HCT116 (cell line): ENCODE measurements around the gene RASSF3. TPM values are rescaled to one million over a fixed set of nuclear protein-coding genes. Genes with fewer than 3 reads are reported as not detected.

Source experiments
- ATAC-seq: fragments of 200-7000 bp; cut with Tn5 transposase; 2 replicates; pipeline ENCODE4 v1.9.1; 2020; ENCODE audit warnings: mild to moderate bottlenecking, moderate library complexity
- BruUV-seq: library from RNA; stranded (reverse); fragments of 400-500 nt; replicated peaks from 2 replicates; lab custom pipeline; 2021; lab: Mats Ljungman, UMichigan
- CTCF ChIA-PET: fragments of 300-600 bp; sonication (Branson Sonifier 250); formaldehyde crosslinking; loops from one replicate; lab custom pipeline; 2021; ENCODE audit warnings: antibody characterized with exemption; lab: Charles Lee
- POLR2A ChIA-PET: fragments of 300-600, 350-600 bp; sonication (Branson Sonifier 250); formaldehyde crosslinking; loops from one replicate; lab custom pipeline; 2021; ENCODE audit warnings: antibody characterized with exemption; lab: Charles Lee
- RAD21 ChIA-PET, 2 experiments: fragments of 300-600 bp; sonication (Branson Sonifier 250); formaldehyde crosslinking; loops; one replicate each; lab custom pipeline; 2023; ENCODE audit warnings: low total read pairs in 2 of 2; ENCODE audit not compliant: uncharacterized antibody in 2 of 2, unreplicated experiment in 2 of 2, low non-redundant PET in 1 of 2; lab: Charles Lee
- DNase-seq: peaks from one replicate; pipeline ENCODE4 v3.0.0-alpha.2; 2010; ENCODE audit warnings: low read depth, low spot score
- H2AFZ ChIP-seq: fragments of 200-600 bp; shearing (Covaris generic), sonication (generic); 2 replicates; pipeline ENCODE4 v1.6.1; 2017; ENCODE audit warnings: low read depth, mixed run types, mixed read lengths, antibody characterized with exemption, low read length; ENCODE audit not compliant: poor library complexity, severe bottlenecking
- H3K27ac ChIP-seq: 2 replicates; pipeline ENCODE4 v1.5.1; 2012; ENCODE audit warnings: low read depth, low read length
- H3K27me3 ChIP-seq: fragments of 200-600 bp; sonication (generic); 2 replicates; pipeline ENCODE4 v1.6.1; 2016; ENCODE audit warnings: mixed run types, low read length, mixed read lengths; ENCODE audit not compliant: insufficient read depth
- H3K36me3 ChIP-seq, 2 experiments: fragments of 200-500 bp in 1 of 2; fragments of 200-600 bp in 1 of 2; sonication (Bioruptor generic) in 1 of 2; sonication (generic) in 1 of 2; 2 replicates each; pipeline versions ENCODE4 v1.5.1 to v1.6.1; 2014 to 2016; ENCODE audit warnings: low read length in 2 of 2, inconsistent platforms in 1 of 2, mixed read lengths in 1 of 2, mixed run types in 1 of 2; ENCODE audit not compliant: insufficient read depth in 2 of 2, control insufficient read depth in 1 of 2
- H3K4me1 ChIP-seq, 2 experiments: fragments of 200-600 bp in 1 of 2; sonication (generic) in 1 of 2; 2 replicates each; pipeline versions ENCODE4 v1.5.1 to v1.6.1; 2012 to 2017; ENCODE audit warnings: low read length in 2 of 2, inconsistent platforms in 1 of 2, mild to moderate bottlenecking in 1 of 2, mixed read lengths in 1 of 2, mixed run types in 1 of 2, moderate library complexity in 1 of 2; ENCODE audit not compliant: insufficient read depth in 2 of 2, control insufficient read depth in 1 of 2
- H3K4me2 ChIP-seq: fragments of 200-600 bp; sonication (generic); 2 replicates; pipeline ENCODE4 v1.6.1; 2017; ENCODE audit warnings: mixed run types, low read length, mixed read lengths
- H3K4me3 ChIP-seq, 2 experiments: fragments of 200-600 bp in 1 of 2; sonication (generic) in 1 of 2; replicated peaks in 1 of 2; 2 replicates each; pipeline ENCODE4 v1.5.1; 2011 to 2016; ENCODE audit warnings: low read length in 2 of 2, control low read depth in 1 of 2, low read depth in 1 of 2, mild to moderate bottlenecking in 1 of 2, mixed read lengths in 1 of 2, mixed run types in 1 of 2
- H3K79me2 ChIP-seq: fragments of 200-600 bp; sonication (generic); 2 replicates; pipeline ENCODE4 v1.6.1; 2017; ENCODE audit warnings: mild to moderate bottlenecking, mixed run types, low read length, moderate library complexity, mixed read lengths; ENCODE audit not compliant: insufficient read depth
- H3K9ac ChIP-seq: fragments of 200-600 bp; sonication (generic); 2 replicates; pipeline ENCODE4 v1.6.1; 2016; ENCODE audit warnings: low read length, mixed read lengths
- H3K9me2 ChIP-seq: fragments of 200-600 bp; sonication (generic), shearing (Covaris generic); 2 replicates; pipeline ENCODE4 v1.6.1; 2017; ENCODE audit warnings: mixed run types, mild to moderate bottlenecking, moderate library complexity; ENCODE audit not compliant: insufficient read depth
- H3K9me3 ChIP-seq, 2 experiments: fragments of 200-500 bp in 1 of 2; fragments of 200-600 bp in 1 of 2; sonication (Bioruptor generic) in 1 of 2; sonication (generic) in 1 of 2; 2 replicates each; pipeline ENCODE4 v1.6.1; 2014 to 2017; ENCODE audit warnings: low read length in 2 of 2, mixed read lengths in 2 of 2, inconsistent platforms in 1 of 2, low read depth in 1 of 2, mild to moderate bottlenecking in 1 of 2, mixed run types in 1 of 2, moderate library complexity in 1 of 2; ENCODE audit not compliant: control insufficient read depth in 1 of 2, insufficient read depth in 1 of 2
- H4K20me1 ChIP-seq: fragments of 200-600 bp; sonication (generic), shearing (Covaris generic); 2 replicates; pipeline ENCODE4 v1.6.1; 2017; ENCODE audit warnings: mixed run types, mild to moderate bottlenecking, moderate library complexity; ENCODE audit not compliant: insufficient read depth
- ATF3 ChIP-seq: IDR thresholded peaks from 2 replicates; pipeline ENCODE4 v1.6.1; 2012
- CBX3 ChIP-seq: IDR thresholded peaks from 2 replicates; pipeline ENCODE4 v1.6.1; 2012; ENCODE audit warnings: low read depth
- CEBPB ChIP-seq: IDR thresholded peaks from 2 replicates; pipeline ENCODE4 v1.6.1; 2012; ENCODE audit warnings: low read depth
- CTCF ChIP-seq, 3 experiments: fragments of 200-600 bp in 1 of 3; sonication (generic) in 1 of 3; IDR thresholded peaks in 2 of 3; conservative IDR thresholded peaks in 1 of 3; 2 replicates each; pipeline ENCODE4 v1.5.1; 2012 to 2017; ENCODE audit warnings: low read depth in 2 of 3, low read length in 2 of 3, antibody characterized with exemption in 1 of 3, borderline replicate concordance in 1 of 3, control low read depth in 1 of 3, mild to moderate bottlenecking in 1 of 3, mixed read lengths in 1 of 3, mixed run types in 1 of 3, moderate library complexity in 1 of 3; ENCODE audit not compliant: insufficient read depth in 1 of 3
- ELF1 ChIP-seq: IDR thresholded peaks from 2 replicates; pipeline ENCODE4 v1.6.1; 2012; ENCODE audit warnings: low read depth, borderline replicate concordance
- EZH2 ChIP-seq: fragments of 200-600 bp; sonication (generic); IDR thresholded peaks from 2 replicates; pipeline ENCODE4 v1.6.1; 2017; ENCODE audit warnings: antibody characterized with exemption, mixed run types
- EZH2phosphoT487 ChIP-seq: fragments of 200-600 bp; IDR thresholded peaks from 2 replicates; pipeline ENCODE4 v1.6.1; 2018; ENCODE audit warnings: antibody characterized with exemption, borderline replicate concordance
- FOSL1 ChIP-seq: IDR thresholded peaks from 2 replicates; pipeline ENCODE4 v1.6.1; 2012; ENCODE audit warnings: low read depth
- JUND ChIP-seq: IDR thresholded peaks from 2 replicates; pipeline ENCODE4 v1.6.1; 2012
- MAX ChIP-seq: IDR thresholded peaks from 2 replicates; pipeline ENCODE4 v1.6.1; 2012
- POLR2A ChIP-seq: IDR thresholded peaks from 2 replicates; pipeline ENCODE4 v1.7.0; 2011; ENCODE audit warnings: borderline replicate concordance; ENCODE audit not compliant: insufficient read depth, insufficient read length; ENCODE audit errors: extremely low read depth
- POLR2AphosphoS5 ChIP-seq: IDR thresholded peaks from 2 replicates; pipeline ENCODE4 v1.6.1; 2011; ENCODE audit warnings: mild to moderate bottlenecking, low read depth, low read length, moderate library complexity
- REST ChIP-seq: IDR thresholded peaks from 2 replicates; pipeline ENCODE4 v1.6.1; 2012; ENCODE audit warnings: low read depth
- SIN3A ChIP-seq: IDR thresholded peaks from 2 replicates; pipeline ENCODE4 v1.6.1; 2012; ENCODE audit warnings: low read depth
- SP1 ChIP-seq: IDR thresholded peaks from 2 replicates; pipeline ENCODE4 v1.6.1; 2012; ENCODE audit warnings: low read depth
- TCF7L2 ChIP-seq: IDR thresholded peaks from 2 replicates; pipeline ENCODE4 v1.7.0; 2011; ENCODE audit warnings: borderline replicate concordance, inconsistent platforms; ENCODE audit not compliant: insufficient read depth, insufficient read length; ENCODE audit errors: extremely low read depth
- YY1 ChIP-seq: IDR thresholded peaks from 2 replicates; pipeline ENCODE4 v1.6.1; 2011; ENCODE audit warnings: low read length, low read depth, moderate library complexity, mild to moderate bottlenecking; ENCODE audit not compliant: insufficient replicate concordance; ENCODE audit errors: extremely low read depth
- ZBTB33 ChIP-seq: IDR thresholded peaks from 2 replicates; pipeline ENCODE4 v1.6.1; 2011; ENCODE audit warnings: mild to moderate bottlenecking, low read length, moderate library complexity; ENCODE audit not compliant: insufficient replicate concordance; ENCODE audit errors: extremely low read depth
- ZFX ChIP-seq: fragments of 450-650 bp; IDR thresholded peaks from 2 replicates; pipeline ENCODE4 v1.6.1; 2017
- ZNF274 ChIP-seq: fragments of 200-500 bp; sonication (Bioruptor generic); IDR thresholded peaks from 2 replicates; pipeline ENCODE4 v1.6.1; 2014; ENCODE audit warnings: mild to moderate bottlenecking, low read depth, low read length, inconsistent platforms
- intact Hi-C: fragments of 100-400 bp; cut with micrococcal nuclease; formaldehyde crosslinking; loops from 2 replicates; pipeline ENCODE4 v1.10.0; 2022
- total RNA-seq: library from RNA; stranded (reverse); gene quantifications from one replicate; pipeline ENCODE4 v1.2.1, GENCODE V29; 2021; ENCODE audit not compliant: unreplicated experiment

Gene RASSF3
- total RNA-seq, 1 experiment from 2014 or later, result 67.1 TPM

GRCh38 chr12:64745980-64746379, 135.7 kb downstream of the RASSF3 start:
- DNase-seq (no peak), ATAC-seq (no peak)
- Histone ChIP-seq H3K4me2 (no peak overlapping the region), H3K4me1 (0 out of 4 replicates have a peak, but pooled peaks cover 0 to 8% of the 10 kb centered on the region in 2 experiments), H3K9ac (no peak overlapping the region), H3K9me3 (no peaks in the 10 kb centered on the region), H3K9me2 (no peaks in the 10 kb centered on the region), H3K27ac (no peak overlapping the region), H3K27me3 (no peaks in the 10 kb centered on the region), H2AFZ (no peak overlapping the region), H3K79me2 (no peaks in the 10 kb centered on the region), H3K36me3 (peaks cover 4 to 9% of the 10 kb centered on the region in 2 experiments; a peak in 3 of 4 replicates), H4K20me1 (no peaks in the 10 kb centered on the region), H3K4me3 (no peak overlapping the region)
- no TSS peak for BruUV-seq
- intact Hi-C loops, result no loop called here
- ChIA-PET CTCF (no interaction called here), POLR2A (no interaction called here), RAD21 (no interaction called here)
- TF ChIP-seq CEBPB, result no peak
- TF ChIP-seq SIN3A, result no peak
- TF ChIP-seq CTCF (IDR thresholded peaks at IDR 0.05 in 2 of 3, conservative IDR thresholded peaks at IDR 0.05 in 1 of 3; ENCODE audit: borderline replicate concordance in 1 of 3, insufficient read depth in 1 of 3, low read depth in 2 of 3, low read length in 2 of 3), result no peak
- TF ChIP-seq REST, result no peak
- no peak for TF ChIP-seq ATF3
- TF ChIP-seq MAX, result no peak
- no peak for TF ChIP-seq ZFX
- TF ChIP-seq JUND, result no peak
- TF ChIP-seq EZH2phosphoT487, result no peak
- no peak for TF ChIP-seq FOSL1
- no peak for TF ChIP-seq ZBTB33
- TF ChIP-seq ZNF274, result no peak
- TF ChIP-seq CBX3, result no peak
- TF ChIP-seq EZH2, result no peak
- no peak for TF ChIP-seq POLR2A
- TF ChIP-seq TCF7L2, result no peak
- no peak for TF ChIP-seq POLR2AphosphoS5
- TF ChIP-seq YY1, result no peak
- no peak for TF ChIP-seq SP1
- no peak for TF ChIP-seq ELF1
